ENCODE data around the gene MAPKAPK2. TPM values are rescaled to one million over a fixed set of nuclear protein-coding genes. Genes with fewer than 3 reads are reported as not detected.

The MAPKAPK2 gene
- total and polyA plus RNA-seq, 5 experiments from 2014 or later: 1.3 to 55.8 (median 2.5) TPM

DNA sequence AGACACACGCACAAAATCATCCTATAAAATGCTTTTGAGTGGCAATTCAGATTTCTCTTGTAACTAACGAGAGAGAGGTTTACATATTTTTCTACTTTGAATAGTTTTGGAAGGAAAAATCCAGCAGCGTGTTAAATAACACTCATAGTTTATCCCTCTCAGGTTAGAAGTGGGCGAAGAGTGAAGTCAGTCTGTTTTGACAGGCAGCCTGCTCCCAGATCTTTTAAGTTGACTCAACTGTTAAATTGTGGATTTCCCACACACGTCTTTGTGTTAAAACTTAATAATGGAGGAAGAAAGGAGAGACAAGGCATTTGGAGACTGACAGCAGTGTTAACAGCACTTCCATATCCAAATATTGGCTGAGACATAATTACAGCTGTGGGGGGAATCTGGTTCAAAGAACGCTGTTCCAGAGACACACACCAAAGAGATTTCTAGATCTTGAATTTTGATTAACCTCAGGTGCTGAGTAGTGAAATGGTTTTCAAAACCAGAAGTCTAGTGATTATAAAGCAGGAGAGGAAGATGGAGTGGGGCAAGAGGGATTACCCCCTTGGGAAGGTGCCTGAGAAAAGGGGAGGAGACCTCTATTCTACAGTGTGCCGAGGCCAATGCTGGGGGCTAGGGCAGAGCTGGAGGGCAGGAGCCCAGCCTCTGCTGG lies 2.7 kb downstream of the MAPKAPK2 start:
- POLR2A ChIA-PET: interaction anchor here (0.9 to 1.2 kb wide), 2 partner anchors 101 to 142 kb away, joined by 3 read pairs; no protein-coding TSS in a partner anchor
- peaks cover 35 to 76% (median 69%) of the 10 kb centered on the region in 4 donors for H3K4me1 Mint-ChIP-seq
- H3K36me3 Mint-ChIP-seq: no peaks in the 10 kb centered on the region

DNA sequence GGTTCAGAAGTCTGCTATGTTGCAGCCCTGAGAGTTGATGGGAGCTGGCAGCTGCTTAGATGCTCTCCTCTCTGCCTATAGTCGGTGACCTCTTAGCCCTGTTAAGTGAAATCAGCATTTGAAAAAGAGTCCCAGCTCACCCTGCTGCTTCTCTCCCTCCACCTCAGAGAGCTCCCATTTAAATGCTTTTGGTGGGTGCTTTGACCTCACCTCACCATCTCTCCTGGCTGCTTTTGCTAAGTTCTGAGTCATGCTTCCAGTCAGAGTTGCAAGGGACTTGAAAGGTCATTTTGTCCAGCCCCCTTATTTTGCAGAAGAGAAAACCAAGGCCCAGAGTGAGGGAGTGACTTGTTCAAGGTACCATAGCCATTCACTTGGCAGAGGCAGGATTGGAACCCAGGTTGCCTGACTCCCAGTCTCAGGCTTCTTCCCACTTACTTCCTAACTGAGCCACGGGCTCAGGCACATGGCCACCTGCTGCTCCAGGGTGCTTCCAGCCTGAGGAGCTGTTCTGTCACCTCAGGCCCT lies 3.3 kb downstream of the MAPKAPK2 start:
- POLR2A ChIA-PET: interaction anchor here (0.9 to 1.2 kb wide), 2 partner anchors 100 to 143 kb away, joined by 3 read pairs; no protein-coding TSS in a partner anchor
- no peaks in the 10 kb centered on the region for H3K36me3 Mint-ChIP-seq
- H3K9me3 Mint-ChIP-seq: no peaks in the 10 kb centered on the region
- H3K4me3 Mint-ChIP-seq: peak overlapping the region in 4 of 10 donors; percentile 13 to 41 (median 34)
- peaks cover 39 to 78% (median 75%) of the 10 kb centered on the region in 4 donors for H3K4me1 Mint-ChIP-seq
- DNase-seq (no peak), ATAC-seq (no peak)
- H3K27me3 Mint-ChIP-seq: peaks cover 0 to 2% (median 0%) of the 10 kb centered on the region in 5 donors
- peak overlapping the region in 4 of 10 donors; percentile 9 to 100 (median 94) for H3K27ac Mint-ChIP-seq

More for the DNA sequence above, 2.7 kb downstream of the MAPKAPK2 start:
- Mint-ChIP-seq H3K9me3 (no peaks in the 10 kb centered on the region), H3K4me3 (peak overlapping the region; percentile 94 to 100 (median 99)), H3K27me3 (peaks cover 0 to 2% (median 0%) of the 10 kb centered on the region in 5 donors), H3K27ac (peak overlapping the region; percentile 88 to 100 (median 98))
- no peak for ATAC-seq
- DNase-seq: no peak

DNA sequence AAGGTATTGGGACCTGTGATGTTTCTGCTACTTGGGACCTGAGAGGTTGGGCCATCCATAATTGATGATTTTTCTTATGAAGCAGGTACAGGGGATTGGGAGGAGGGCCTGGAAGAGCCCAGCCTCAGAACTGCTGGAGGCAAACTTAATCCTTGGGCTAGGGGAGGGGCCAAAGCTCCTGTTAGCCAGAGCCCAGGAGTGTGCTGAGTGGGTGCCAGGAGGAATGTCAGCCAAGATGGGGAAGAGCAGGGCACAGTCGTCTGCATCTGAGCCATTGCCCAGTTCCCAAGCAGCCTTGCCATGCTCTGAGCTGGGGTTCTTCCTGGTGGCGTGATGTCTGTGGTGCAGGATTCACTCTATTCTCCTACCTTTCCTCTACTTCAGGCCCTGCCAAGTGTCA lies 5.8 kb downstream of the MAPKAPK2 start:
- peaks cover 0 to 13% (median 0%) of the 10 kb centered on the region in 3 donors for H3K36me3 Mint-ChIP-seq
- H3K4me3 Mint-ChIP-seq: peak overlapping the region in 2 of 10 donors; percentile 21 to 37
- peak overlapping the region in 2 of 10 donors; percentile 38 to 46 for H3K27ac Mint-ChIP-seq

DNA sequence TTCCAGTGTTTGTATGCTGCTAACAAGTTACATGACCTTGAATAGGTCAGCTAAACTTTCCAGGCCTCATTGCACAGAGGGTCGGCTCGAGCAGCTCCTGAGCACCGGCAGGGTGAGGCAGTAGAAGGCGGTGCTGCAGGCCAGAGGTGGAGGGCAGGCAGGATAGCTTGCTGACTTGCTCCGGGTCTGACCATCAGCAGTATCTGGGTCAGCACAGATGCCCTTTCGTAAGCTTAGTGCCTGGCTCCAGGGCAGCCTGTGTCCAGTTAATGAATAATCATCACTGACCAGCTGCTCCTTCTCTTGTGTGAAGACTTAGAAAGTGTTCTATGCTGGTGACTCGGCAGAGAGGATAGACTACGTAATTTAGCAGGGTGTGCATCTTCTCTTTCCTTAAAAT lies 6.9 kb downstream of the MAPKAPK2 start:
- no peaks in the 10 kb centered on the region for H3K9me3 Mint-ChIP-seq
- peaks cover 0 to 21% (median 0%) of the 10 kb centered on the region in 3 donors for H3K36me3 Mint-ChIP-seq
- no peak for ATAC-seq
- POLR2A ChIA-PET: no interaction called here
- H3K27me3 Mint-ChIP-seq: no peaks in the 10 kb centered on the region
- H3K4me3 Mint-ChIP-seq: no peak overlapping the region
- peaks cover 58 to 96% (median 94%) of the 10 kb centered on the region in 4 donors for H3K4me1 Mint-ChIP-seq
- DNase-seq: no peak
- peak overlapping the region in 4 of 10 donors; percentile 13 to 45 (median 33) for H3K27ac Mint-ChIP-seq

More for the DNA sequence above, 5.8 kb downstream of the MAPKAPK2 start:
- POLR2A ChIA-PET: no interaction called here
- peaks cover 50 to 91% (median 89%) of the 10 kb centered on the region in 4 donors for H3K4me1 Mint-ChIP-seq
- no peaks in the 10 kb centered on the region for H3K9me3 Mint-ChIP-seq
- no peaks in the 10 kb centered on the region for H3K27me3 Mint-ChIP-seq
- DNase-seq: no peak
- no peak for ATAC-seq

DNA sequence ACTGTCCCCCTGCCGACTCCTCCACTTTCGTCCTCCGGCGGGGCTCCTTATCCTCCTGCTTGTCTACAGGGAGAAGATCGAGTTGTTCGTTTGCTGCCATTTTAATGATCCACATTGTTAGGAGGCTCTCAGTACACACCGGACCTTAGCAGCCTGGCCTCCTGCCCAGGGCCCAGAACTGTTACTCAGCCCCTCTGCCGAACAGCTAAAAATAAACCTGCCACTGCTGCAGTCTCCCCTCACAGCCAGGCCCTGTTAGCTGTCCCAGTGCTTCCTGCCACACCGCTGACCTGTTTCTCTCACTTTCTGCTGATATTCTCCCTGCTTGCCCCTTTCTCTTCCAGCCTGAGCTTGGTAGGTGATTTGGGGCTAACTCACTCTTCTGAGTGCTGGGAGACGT lies 8.3 kb downstream of the MAPKAPK2 start:
- Mint-ChIP-seq H3K4me3 (peak overlapping the region in 1 of 10 donors; percentile 7), H3K36me3 (peaks cover 0 to 28% (median 10%) of the 10 kb centered on the region in 3 donors), H3K9me3 (no peaks in the 10 kb centered on the region), H3K27ac (peak overlapping the region in 2 of 10 donors; percentile 19 to 66), H3K27me3 (no peaks in the 10 kb centered on the region), H3K4me1 (peaks cover 56 to 96% (median 94%) of the 10 kb centered on the region in 4 donors)
- POLR2A ChIA-PET: no interaction called here
- no peak for ATAC-seq
- no peak for DNase-seq

DNA sequence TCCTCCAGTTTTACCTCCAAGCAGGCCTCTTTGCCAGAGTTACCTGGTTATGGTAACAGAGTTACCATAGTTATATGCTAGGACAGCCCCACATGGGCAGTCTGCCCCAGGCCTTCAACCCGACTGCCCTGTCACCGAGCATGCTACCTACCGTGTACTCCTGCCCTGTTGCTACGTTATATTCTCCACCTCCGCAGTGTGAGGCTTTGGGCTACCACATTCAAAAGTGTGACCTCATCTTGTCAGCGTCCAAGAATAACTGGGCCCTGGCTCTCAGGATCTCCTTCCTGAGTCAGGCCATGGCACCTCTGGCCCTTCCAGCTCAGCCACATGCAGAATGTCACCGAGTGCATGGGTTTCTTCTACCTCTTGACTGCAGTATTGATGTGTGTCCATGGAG lies 8.9 kb downstream of the MAPKAPK2 start:
- POLR2A ChIA-PET: no interaction called here
- Mint-ChIP-seq H3K4me1 (peaks cover 57 to 97% (median 94%) of the 10 kb centered on the region in 4 donors), H3K27me3 (no peaks in the 10 kb centered on the region), H3K4me3 (no peak overlapping the region), H3K27ac (peak overlapping the region in 3 of 10 donors; percentile 31 to 66 (median 47)), H3K9me3 (no peaks in the 10 kb centered on the region), H3K36me3 (peaks cover 0 to 28% (median 11%) of the 10 kb centered on the region in 3 donors)
- ATAC-seq (no peak), DNase-seq (no peak)

DNA sequence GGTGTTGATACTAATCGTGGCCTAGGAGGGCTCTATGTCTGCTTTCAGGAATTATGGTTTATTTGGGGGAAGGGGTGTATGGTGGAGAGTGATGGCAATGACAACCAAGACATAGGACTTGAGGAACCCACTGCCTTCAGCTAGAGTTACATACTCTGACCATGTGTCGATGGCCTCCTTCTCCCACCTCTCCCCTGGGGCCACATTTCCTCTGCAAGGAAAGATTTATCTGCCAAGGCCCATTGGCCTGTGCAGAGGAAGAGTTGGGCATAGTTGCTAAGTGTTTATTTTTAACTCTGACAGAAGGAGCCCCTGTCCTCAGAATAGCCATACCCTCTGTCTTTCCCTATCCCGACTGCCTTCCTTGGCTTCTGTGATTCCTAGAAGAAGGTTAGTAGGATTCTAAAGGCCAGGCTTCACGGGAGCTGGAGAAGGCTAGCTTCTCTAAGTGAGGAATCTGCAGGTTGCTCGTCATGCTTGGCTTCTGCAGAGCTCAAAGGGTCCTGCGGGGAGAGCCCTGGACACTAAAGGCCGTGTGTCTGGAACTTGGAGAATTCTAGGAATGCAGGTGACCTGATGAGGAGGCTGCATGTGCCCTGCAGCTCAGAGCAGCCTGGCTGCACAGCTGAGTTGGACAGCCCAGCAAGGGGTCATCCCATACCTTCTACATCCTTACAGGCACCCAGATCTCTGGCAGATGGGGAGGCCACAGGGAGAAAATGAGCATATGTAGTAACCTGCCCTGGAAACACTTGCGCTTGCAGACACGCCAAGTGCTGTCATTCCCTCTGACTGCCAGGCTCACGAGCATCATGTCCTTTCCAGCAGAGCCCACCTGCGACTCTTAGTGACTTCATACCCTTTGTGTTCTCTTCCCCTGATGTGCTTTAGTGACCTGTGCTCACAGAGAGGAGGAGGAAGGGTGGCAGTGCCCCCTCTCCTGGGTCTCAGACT lies 9.7 kb downstream of the MAPKAPK2 start:
- Mint-ChIP-seq H3K27ac (peak overlapping the region in 6 of 10 donors; percentile 3 to 77 (median 36)), H3K9me3 (no peaks in the 10 kb centered on the region), H3K27me3 (no peaks in the 10 kb centered on the region), H3K36me3 (peaks cover 0 to 28% (median 11%) of the 10 kb centered on the region in 3 donors), H3K4me3 (no peak overlapping the region), H3K4me1 (peaks cover 62 to 97% (median 94%) of the 10 kb centered on the region in 4 donors)
- POLR2A ChIA-PET: no interaction called here
- no peak for ATAC-seq
- DNase-seq: no peak

DNA sequence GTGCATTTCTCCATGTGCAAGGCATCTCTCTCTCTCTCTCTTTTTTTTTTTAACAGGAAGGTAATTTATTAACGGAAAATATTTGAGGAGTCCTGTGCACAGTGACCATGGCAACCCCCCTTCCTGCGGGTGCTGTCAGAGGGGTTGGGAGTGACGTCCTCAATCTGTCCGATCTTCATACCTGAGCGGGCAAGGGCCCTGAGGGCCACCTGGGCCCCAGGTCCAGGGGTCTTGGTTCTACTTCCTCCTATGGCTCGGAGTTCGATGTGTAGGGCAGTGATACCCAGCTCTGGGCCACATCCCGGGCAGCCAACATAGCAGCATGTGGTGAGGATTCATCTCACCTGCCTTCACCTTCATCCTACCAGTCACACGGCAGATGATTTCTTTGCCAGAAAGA lies 11.0 kb downstream of the MAPKAPK2 start:
- POLR2A ChIA-PET: no interaction called here
- Mint-ChIP-seq H3K4me3 (no peak overlapping the region), H3K27me3 (no peaks in the 10 kb centered on the region), H3K36me3 (peaks cover 0 to 28% (median 11%) of the 10 kb centered on the region in 3 donors), H3K9me3 (no peaks in the 10 kb centered on the region), H3K4me1 (peaks cover 61 to 96% (median 94%) of the 10 kb centered on the region in 4 donors), H3K27ac (peak overlapping the region in 4 of 10 donors; percentile 2 to 84 (median 2))
- ATAC-seq: no peak
- no peak for DNase-seq

DNA sequence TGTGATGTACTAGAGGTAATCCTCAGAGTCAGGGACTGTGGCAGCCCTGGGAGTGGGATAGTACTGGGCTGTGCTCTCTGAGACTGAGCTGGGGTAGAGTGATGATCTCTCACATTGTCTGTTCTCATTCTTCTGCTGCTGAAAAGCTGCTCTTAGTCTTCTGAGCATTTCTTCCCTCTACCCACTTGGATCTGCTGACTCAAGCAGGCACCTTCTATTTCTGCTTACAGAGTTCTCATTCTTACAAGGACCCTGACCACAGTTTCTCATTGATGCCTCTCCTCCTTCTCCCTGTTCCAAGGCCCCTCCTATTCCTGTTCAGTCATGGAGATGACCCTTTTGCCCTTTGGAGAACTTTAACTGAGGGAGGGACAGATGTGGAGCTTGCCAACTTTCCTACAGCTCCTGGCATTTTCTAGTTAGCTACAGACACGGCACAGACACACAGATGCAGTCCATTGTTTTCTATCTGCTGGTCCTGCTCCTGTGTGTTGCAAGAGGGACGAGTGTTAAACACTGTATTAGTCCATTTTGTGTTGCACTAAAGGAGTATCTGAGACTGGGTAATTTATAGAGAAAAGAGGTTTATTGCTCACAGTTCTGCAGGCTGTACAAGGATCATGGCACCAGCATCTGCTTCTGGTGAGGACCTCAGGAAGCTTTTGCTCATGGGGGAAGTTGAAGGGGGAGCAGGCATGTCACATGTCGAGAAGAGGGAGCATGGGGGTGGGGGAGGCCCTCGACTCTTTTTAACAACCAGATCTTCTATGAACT lies 12.3 kb downstream of the MAPKAPK2 start:
- Mint-ChIP-seq H3K4me3 (no peak overlapping the region), H3K27me3 (no peaks in the 10 kb centered on the region), H3K27ac (peak overlapping the region in 5 of 10 donors; percentile 11 to 67 (median 38)), H3K36me3 (peaks cover 0 to 28% (median 11%) of the 10 kb centered on the region in 3 donors), H3K9me3 (no peaks in the 10 kb centered on the region), H3K4me1 (peaks cover 57 to 93% (median 91%) of the 10 kb centered on the region in 4 donors)
- DNase-seq (no peak), ATAC-seq (no peak)
- POLR2A ChIA-PET: no interaction called here

DNA sequence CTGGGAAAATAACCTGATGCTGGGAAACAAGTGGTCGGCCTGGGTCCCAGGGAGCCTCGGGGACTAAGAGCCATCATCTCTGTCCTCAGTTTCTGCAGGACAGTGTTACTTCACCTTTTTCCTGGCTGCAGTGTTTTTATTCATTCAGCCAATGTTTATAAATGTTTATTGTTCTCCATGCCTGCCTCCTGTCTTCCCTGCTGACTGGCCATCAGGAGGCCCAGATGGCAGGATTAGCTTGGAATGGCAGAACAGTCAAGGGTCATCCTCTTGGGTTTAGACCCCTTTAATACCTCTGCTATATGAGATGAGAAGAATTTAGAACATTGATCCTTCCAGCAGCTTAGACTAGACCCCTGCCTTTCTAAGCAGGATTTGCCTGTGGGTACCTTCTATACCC lies 13.3 kb downstream of the MAPKAPK2 start:
- H3K27ac Mint-ChIP-seq: peak overlapping the region in 4 of 10 donors; percentile 5 to 60 (median 24)
- no peak for DNase-seq
- no peak for ATAC-seq
- peaks cover 58 to 93% (median 91%) of the 10 kb centered on the region in 4 donors for H3K4me1 Mint-ChIP-seq
- POLR2A ChIA-PET: no interaction called here
- H3K27me3 Mint-ChIP-seq: no peaks in the 10 kb centered on the region
- peaks cover 0 to 28% (median 11%) of the 10 kb centered on the region in 3 donors for H3K36me3 Mint-ChIP-seq
- no peak overlapping the region for H3K4me3 Mint-ChIP-seq
- H3K9me3 Mint-ChIP-seq: no peaks in the 10 kb centered on the region

DNA sequence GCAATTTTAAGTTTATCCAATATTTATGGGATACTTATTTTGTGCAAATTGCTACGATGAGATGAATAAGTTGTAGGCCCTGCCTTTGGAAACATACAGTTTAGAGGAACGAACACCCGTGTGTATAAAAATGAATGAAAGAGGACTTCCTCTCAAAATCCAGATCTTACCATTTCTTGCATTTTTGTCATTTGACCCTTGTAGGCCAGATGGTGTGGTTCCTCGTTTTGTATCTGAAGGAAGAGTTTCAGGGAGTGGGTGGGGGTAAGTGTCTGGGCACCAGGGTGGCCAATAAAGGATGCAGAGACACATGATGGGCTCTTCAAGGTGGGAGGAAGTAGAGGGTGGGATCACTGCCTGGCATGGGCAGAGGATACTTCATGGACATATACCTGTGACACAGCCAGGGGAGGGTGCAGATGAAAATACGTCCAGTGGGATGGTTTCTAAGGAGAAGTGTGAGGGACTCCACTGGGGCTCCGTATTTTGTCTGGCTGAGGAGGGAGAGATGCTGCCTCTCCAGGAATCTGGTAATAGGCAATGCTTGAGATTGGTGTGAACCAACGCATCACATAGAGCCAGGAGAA lies 14.4 kb downstream of the MAPKAPK2 start:
- Mint-ChIP-seq H3K27me3 (no peaks in the 10 kb centered on the region), H3K4me3 (peak overlapping the region in 3 of 10 donors; percentile 37 to 49 (median 42)), H3K27ac (peak overlapping the region; percentile 24 to 90 (median 76)), H3K36me3 (peaks cover 0 to 23% (median 11%) of the 10 kb centered on the region in 3 donors), H3K4me1 (peaks cover 61 to 93% (median 91%) of the 10 kb centered on the region in 4 donors), H3K9me3 (no peaks in the 10 kb centered on the region)
- ATAC-seq: no peak
- no peak for DNase-seq
- POLR2A ChIA-PET: interaction anchor here (0.5 kb wide), 1 partner anchor 16 kb away, joined by 5 read pairs; no protein-coding TSS in a partner anchor

Data from naive thymus-derived CD8-positive, alpha-beta T cell (primary cell).